Glomerular endothelial cell (primary cell): ENCODE measurements around the gene ACSM6. TPM values are rescaled to one million over a fixed set of nuclear protein-coding genes. Genes with fewer than 3 reads are reported as not detected.
A peak's percentile ranks its signal among the peaks of the same experiment; 100 is the strongest.

ENCODE experiments used
- DNase-seq: peaks from one replicate; pipeline ENCODE4 v3.0.0-alpha.2; 2011; ENCODE audit warnings: low read depth, low spot score; ENCODE audit errors: extremely low read depth
- total RNA-seq: library from RNA; depleted of rRNA; stranded (reverse); fragments of >200 nt; gene quantifications from 2 replicates; pipeline ENCODE4 v1.2.3, GENCODE V29; 2015

Gene ACSM6
- total RNA-seq, 1 donor from 2014 or later, result not detected

- peak; percentile 94 for DNase-seq
Measured at GRCh38 chr10:95266674-95267095, 72.6 kb downstream of the ACSM6 start.

GRCh38 chr10:95267251-95267650 is 73.2 kb downstream of the ACSM6 start:
- DNase-seq, result no peak

- peak; percentile 80 for DNase-seq
Measured at GRCh38 chr10:95268438-95268837, 74.4 kb downstream of the ACSM6 start.

- peak; percentile 86 for DNase-seq
Measured at GRCh38 chr10:95273393-95274312, 79.6 kb downstream of the ACSM6 start.

- DNase-seq, result no peak
Measured at GRCh38 chr10:95275726-95276366, 81.8 kb downstream of the ACSM6 start.

- DNase-seq, result no peak
Measured at GRCh38 chr10:95276367-95277200, 82.5 kb downstream of the ACSM6 start.

- no peak for DNase-seq
Measured at GRCh38 chr10:95277201-95277570, 83.1 kb downstream of the ACSM6 start.

- DNase-seq, result no peak
Measured at GRCh38 chr10:95277614-95278013, 83.6 kb downstream of the ACSM6 start.

Other genes with a start within 250 kb of the ACSM6 start
- gene CYP2C8, start 124.7 kb upstream of the ACSM6 start, total RNA-seq, result 0.34 TPM in 1 of 2 replicates, not detected in the other
- 59.9 and 110 TPM in 2 replicates for gene PDLIM1, start 96.8 kb downstream of the ACSM6 start, total RNA-seq